Measurements from ENCODE around the gene SHMT2. TPM values are rescaled to one million over a fixed set of nuclear protein-coding genes. Genes with fewer than 3 reads are reported as not detected.

The SHMT2 gene
- total and polyA plus RNA-seq, 12 donors = 14.3 to 49.8 (median 27.1) TPM

GRCh38 chr12:57210926-57211692 lies 18.4 kb upstream of the SHMT2 start:
- Histone ChIP-seq H3K36me3 (peaks cover 0 to 77% (median 11%) of the 10 kb centered on the region in 9 donors), H3K4me1 (peaks cover 17 to 62% (median 47%) of the 10 kb centered on the region in 9 donors), H3K4me3 (no peak overlapping the region), H3K9me3 (no peaks in the 10 kb centered on the region), H3K27me3 (peaks cover 4 to 28% (median 14%) of the 10 kb centered on the region in 7 donors), H3K27ac (no peak overlapping the region)
- DNase-seq (no peak), ATAC-seq (no peak)
- 82 to 84% methylated on average over 16 of the region's 16 CpGs for WGBS, 2 donors
- TF ChIP-seq, protein P1, sequence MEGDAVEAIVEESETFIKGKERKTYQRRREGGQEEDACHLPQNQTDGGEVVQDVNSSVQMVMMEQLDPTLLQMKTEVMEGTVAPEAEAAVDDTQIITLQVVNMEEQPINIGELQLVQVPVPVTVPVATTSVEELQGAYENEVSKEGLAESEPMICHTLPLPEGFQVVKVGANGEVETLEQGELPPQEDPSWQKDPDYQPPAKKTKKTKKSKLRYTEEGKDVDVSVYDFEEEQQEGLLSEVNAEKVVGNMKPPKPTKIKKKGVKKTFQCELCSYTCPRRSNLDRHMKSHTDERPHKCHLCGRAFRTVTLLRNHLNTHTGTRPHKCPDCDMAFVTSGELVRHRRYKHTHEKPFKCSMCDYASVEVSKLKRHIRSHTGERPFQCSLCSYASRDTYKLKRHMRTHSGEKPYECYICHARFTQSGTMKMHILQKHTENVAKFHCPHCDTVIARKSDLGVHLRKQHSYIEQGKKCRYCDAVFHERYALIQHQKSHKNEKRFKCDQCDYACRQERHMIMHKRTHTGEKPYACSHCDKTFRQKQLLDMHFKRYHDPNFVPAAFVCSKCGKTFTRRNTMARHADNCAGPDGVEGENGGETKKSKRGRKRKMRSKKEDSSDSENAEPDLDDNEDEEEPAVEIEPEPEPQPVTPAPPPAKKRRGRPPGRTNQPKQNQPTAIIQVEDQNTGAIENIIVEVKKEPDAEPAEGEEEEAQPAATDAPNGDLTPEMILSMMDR (IDR thresholded peaks at IDR 0.05) = no peak
- intact Hi-C loops (cut with DNase I) = loop anchor here in 3 of 10 donors (5.0 to 10.0 kb wide), 2 partner anchors 66 to 254 kb away; no protein-coding TSS in a partner anchor

DNA sequence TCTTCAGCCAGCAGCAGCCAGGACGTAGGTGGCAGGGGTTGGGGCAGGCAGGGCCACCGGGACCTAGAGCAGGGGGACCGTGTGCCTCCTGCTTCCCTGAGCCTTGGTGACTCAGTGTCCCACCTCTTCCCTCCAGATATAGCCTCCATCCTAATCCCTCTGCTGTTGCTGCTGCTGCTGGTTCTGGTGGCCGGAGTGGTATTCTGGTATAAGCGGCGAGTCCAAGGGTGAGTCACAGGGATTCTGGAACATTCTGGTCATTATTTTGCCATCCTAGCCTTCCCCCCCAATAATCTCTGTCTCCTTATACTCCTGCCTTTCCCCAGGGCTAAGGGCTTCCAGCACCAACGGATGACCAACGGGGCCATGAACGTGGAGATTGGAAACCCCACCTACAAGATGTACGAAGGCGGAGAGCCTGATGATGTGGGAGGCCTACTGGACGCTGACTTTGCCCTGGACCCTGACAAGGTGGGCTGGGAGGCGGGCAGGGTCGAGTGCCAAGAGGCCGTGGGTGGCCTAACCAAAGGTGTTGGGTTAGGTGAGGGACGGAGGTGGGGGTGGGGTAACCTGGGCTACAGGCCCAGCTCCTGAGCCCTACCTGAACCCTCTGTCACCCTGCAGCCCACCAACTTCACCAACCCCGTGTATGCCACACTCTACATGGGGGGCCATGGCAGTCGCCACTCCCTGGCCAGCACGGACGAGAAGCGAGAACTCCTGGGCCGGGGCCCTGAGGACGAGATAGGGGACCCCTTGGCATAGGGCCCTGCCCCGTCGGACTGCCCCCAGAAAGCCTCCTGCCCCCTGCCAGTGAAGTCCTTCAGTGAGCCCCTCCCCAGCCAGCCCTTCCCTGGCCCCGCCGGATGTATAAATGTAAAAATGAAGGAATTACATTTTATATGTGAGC lies 17.5 kb upstream of the SHMT2 start:
- Histone ChIP-seq H3K36me3 (peaks cover 0 to 68% (median 5%) of the 10 kb centered on the region in 9 donors), H3K27ac (peak overlapping the region in 4 of 10 donors; percentile 50 to 76 (median 52)), H3K27me3 (peaks cover 8 to 36% (median 21%) of the 10 kb centered on the region in 7 donors), H3K9me3 (no peaks in the 10 kb centered on the region), H3K4me1 (peaks cover 21 to 69% (median 53%) of the 10 kb centered on the region in 9 donors), H3K4me3 (no peak overlapping the region)
- WGBS, 2 donors = 86 to 87% methylated on average over 27 of the region's 27 CpGs
- ATAC-seq = no peak
- TF ChIP-seq, protein P1 (IDR thresholded peaks at IDR 0.05) = no peak
- intact Hi-C loops (cut with DNase I) = loop anchor here in 3 of 10 donors (2.0 to 10.0 kb wide), 4 partner anchors 27 to 253 kb away; no protein-coding TSS in a partner anchor
- DNase-seq = no peak

DNA sequence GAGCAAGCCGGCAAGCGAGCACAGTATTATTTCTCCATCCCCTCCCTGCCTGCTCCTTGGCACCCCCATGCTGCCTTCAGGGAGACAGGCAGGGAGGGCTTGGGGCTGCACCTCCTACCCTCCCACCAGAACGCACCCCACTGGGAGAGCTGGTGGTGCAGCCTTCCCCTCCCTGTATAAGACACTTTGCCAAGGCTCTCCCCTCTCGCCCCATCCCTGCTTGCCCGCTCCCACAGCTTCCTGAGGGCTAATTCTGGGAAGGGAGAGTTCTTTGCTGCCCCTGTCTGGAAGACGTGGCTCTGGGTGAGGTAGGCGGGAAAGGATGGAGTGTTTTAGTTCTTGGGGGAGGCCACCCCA lies 16.8 kb upstream of the SHMT2 start:
- 68 to 72% methylated on average over 7 of the region's 7 CpGs for WGBS, 2 donors
- no peaks in the 10 kb centered on the region for H3K9me3 ChIP-seq
- peaks cover 8 to 42% (median 27%) of the 10 kb centered on the region in 7 donors for H3K27me3 ChIP-seq
- H3K27ac ChIP-seq = peak overlapping the region in 8 of 10 donors; percentile 24 to 76 (median 50)
- TF ChIP-seq, protein P1 (IDR thresholded peaks at IDR 0.05) = no peak
- no peak overlapping the region for H3K4me3 ChIP-seq
- H3K36me3 ChIP-seq = peaks cover 0 to 61% (median 5%) of the 10 kb centered on the region in 9 donors
- intact Hi-C loops (cut with DNase I) = loop anchor here in 5 of 10 donors (1.0 to 10.0 kb wide), 5 partner anchors 26 to 252 kb away; no protein-coding TSS in a partner anchor
- ATAC-seq (peak in 2 of 8 donors; percentile 0), DNase-seq (no peak)
- peaks cover 20 to 73% (median 59%) of the 10 kb centered on the region in 9 donors for H3K4me1 ChIP-seq

All from heart right ventricle (tissue), 16 donors.